ENCODE results near the gene LTF. TPM values are rescaled to one million over a fixed set of nuclear protein-coding genes. Genes with fewer than 3 reads are reported as not detected.

The LTF gene
- total RNA-seq, 2 experiments from 2014 or later, result not detected

DNA sequence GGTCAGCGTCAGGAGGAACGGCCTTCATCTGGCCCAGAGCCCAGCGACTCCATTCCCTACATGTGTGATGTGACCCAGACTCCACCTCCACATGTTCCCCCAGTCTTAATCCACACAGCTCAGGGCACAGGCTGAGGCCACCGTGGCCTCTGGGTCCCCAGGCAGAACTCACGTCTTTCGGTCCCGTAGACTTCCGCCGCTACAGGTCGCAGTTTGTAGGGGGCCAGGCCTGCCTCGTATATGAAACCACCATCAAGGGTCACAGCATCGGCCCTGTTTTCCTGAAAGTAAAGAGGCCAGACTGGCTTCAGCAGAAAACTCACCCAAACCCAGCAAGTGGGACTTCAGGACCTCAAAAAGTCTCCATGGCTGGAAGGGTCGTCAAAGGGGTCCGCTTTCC lies 8.6 kb downstream of the LTF start:
- ChIA-PET CTCF (ENCODE audit: unreplicated experiment) (no interaction called here), POLR2A (no interaction called here)
- Histone ChIP-seq H3K36me3 (ENCODE audit: insufficient read depth, low read length) (no peaks in the 10 kb centered on the region), H3K4me1 (ENCODE audit: insufficient read depth, low read length, poor library complexity, severe bottlenecking) (no peaks in the 10 kb centered on the region), H3K9me2 (ENCODE audit: insufficient read depth, low read length) (no peaks in the 10 kb centered on the region), H3K9me3 (ENCODE audit: low read length) (peaks cover 5% of the 10 kb centered on the region; the same call in 1 of the 2 replicates), H3K79me2 (ENCODE audit: insufficient read depth, low read depth, low read length) (no peaks in the 10 kb centered on the region), H2AFZ (ENCODE audit: low read length) (no peak overlapping the region), H3K4me3 (ENCODE audit: low read depth, low read length, poor library complexity, severe bottlenecking) (no peak overlapping the region), H3K27ac (ENCODE audit: low read depth, low read length, poor library complexity, severe bottlenecking) (no peak overlapping the region), H3K4me2 (ENCODE audit: low read length) (no peak overlapping the region), H4K20me1 (ENCODE audit: insufficient read depth, low read length) (no peaks in the 10 kb centered on the region)
- TF ChIP-seq, protein P1, sequence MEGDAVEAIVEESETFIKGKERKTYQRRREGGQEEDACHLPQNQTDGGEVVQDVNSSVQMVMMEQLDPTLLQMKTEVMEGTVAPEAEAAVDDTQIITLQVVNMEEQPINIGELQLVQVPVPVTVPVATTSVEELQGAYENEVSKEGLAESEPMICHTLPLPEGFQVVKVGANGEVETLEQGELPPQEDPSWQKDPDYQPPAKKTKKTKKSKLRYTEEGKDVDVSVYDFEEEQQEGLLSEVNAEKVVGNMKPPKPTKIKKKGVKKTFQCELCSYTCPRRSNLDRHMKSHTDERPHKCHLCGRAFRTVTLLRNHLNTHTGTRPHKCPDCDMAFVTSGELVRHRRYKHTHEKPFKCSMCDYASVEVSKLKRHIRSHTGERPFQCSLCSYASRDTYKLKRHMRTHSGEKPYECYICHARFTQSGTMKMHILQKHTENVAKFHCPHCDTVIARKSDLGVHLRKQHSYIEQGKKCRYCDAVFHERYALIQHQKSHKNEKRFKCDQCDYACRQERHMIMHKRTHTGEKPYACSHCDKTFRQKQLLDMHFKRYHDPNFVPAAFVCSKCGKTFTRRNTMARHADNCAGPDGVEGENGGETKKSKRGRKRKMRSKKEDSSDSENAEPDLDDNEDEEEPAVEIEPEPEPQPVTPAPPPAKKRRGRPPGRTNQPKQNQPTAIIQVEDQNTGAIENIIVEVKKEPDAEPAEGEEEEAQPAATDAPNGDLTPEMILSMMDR (conservative IDR thresholded peaks at IDR 0.05; ENCODE audit: low read length), result no peak
- TF ChIP-seq EZH2phosphoT487 (IDR thresholded peaks at IDR 0.05; ENCODE audit: borderline replicate concordance, low read depth, low read length), result no peak
- intact Hi-C loops (cut with micrococcal nuclease; ENCODE audit: unreplicated experiment), result no loop called here
- DNase-seq (ENCODE audit: low spot score), result no peak
- BruUV-seq (replicated peaks), result no TSS peak

- Histone ChIP-seq H3K4me1 (ENCODE audit: insufficient read depth, low read length, poor library complexity, severe bottlenecking) (no peaks in the 10 kb centered on the region), H3K4me3 (ENCODE audit: low read depth, low read length, poor library complexity, severe bottlenecking) (no peak overlapping the region), H3K27ac (ENCODE audit: low read depth, low read length, poor library complexity, severe bottlenecking) (no peak overlapping the region), H3K9me3 (ENCODE audit: low read length) (no peaks in the 10 kb centered on the region), H2AFZ (ENCODE audit: low read length) (no peak overlapping the region), H3K9me2 (ENCODE audit: insufficient read depth, low read length) (no peaks in the 10 kb centered on the region), H4K20me1 (ENCODE audit: insufficient read depth, low read length) (no peaks in the 10 kb centered on the region), H3K79me2 (ENCODE audit: insufficient read depth, low read depth, low read length) (no peaks in the 10 kb centered on the region), H3K4me2 (ENCODE audit: low read length) (no peak overlapping the region), H3K36me3 (ENCODE audit: insufficient read depth, low read length) (no peaks in the 10 kb centered on the region)
- ChIA-PET CTCF (ENCODE audit: unreplicated experiment) (interaction anchor here (0.7 kb wide), 1 partner anchor 15 kb away, joined by 3 read pairs; no protein-coding TSS in a partner anchor), POLR2A (no interaction called here)
- intact Hi-C loops (cut with micrococcal nuclease; ENCODE audit: unreplicated experiment), result no loop called here
- BruUV-seq (replicated peaks), result no TSS peak
- no peak for TF ChIP-seq EZH2phosphoT487 (IDR thresholded peaks at IDR 0.05; ENCODE audit: borderline replicate concordance, low read depth, low read length)
- TF ChIP-seq, protein P1 (conservative IDR thresholded peaks at IDR 0.05; ENCODE audit: low read length), result no peak
- DNase-seq (ENCODE audit: low spot score), result no peak
Measured at GRCh38 chr3:46455231-46456115, 9.2 kb downstream of the LTF start.

DNA sequence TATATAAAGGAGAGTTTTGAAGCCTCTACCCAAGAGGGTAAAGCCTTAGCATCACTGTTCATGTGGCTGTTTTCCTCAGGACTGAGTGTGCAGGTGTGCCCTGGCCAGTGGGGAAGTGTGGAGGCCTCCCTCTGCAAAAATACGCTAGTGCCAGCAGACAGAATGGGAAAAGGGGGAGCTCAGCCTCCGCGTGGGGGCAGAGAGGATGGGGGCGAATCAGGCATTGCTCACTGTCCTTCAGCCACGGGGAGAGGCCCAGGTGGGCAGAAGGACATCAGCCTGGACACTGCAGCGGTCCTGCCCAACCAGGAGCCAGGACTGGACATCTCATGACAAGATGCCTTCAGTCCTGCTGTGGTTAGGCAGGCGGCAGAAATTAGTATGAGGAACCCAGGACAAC lies 10.1 kb downstream of the LTF start:
- ChIA-PET CTCF (ENCODE audit: unreplicated experiment) (no interaction called here), POLR2A (interaction anchor here (0.6 to 0.7 kb wide), 2 partner anchors 36 to 91 kb away, joined by 3 to 4 read pairs; no protein-coding TSS in a partner anchor)
- H3K4me3 ChIP-seq (ENCODE audit: low read depth, low read length, poor library complexity, severe bottlenecking), result no peak overlapping the region
- H3K79me2 ChIP-seq (ENCODE audit: insufficient read depth, low read depth, low read length), result no peaks in the 10 kb centered on the region
- no peaks in the 10 kb centered on the region for H3K9me3 ChIP-seq (ENCODE audit: low read length)
- H3K36me3 ChIP-seq (ENCODE audit: insufficient read depth, low read length), result no peaks in the 10 kb centered on the region
- no peaks in the 10 kb centered on the region for H3K4me1 ChIP-seq (ENCODE audit: insufficient read depth, low read length, poor library complexity, severe bottlenecking)
- no TSS peak for BruUV-seq (replicated peaks)
- TF ChIP-seq, protein P1 (conservative IDR thresholded peaks at IDR 0.05; ENCODE audit: low read length), result no peak
- TF ChIP-seq EZH2phosphoT487 (IDR thresholded peaks at IDR 0.05; ENCODE audit: borderline replicate concordance, low read depth, low read length), result no peak
- H3K9me2 ChIP-seq (ENCODE audit: insufficient read depth, low read length), result no peaks in the 10 kb centered on the region
- no peak overlapping the region for H3K4me2 ChIP-seq (ENCODE audit: low read length)
- intact Hi-C loops (cut with micrococcal nuclease; ENCODE audit: unreplicated experiment), result no loop called here
- H2AFZ ChIP-seq (ENCODE audit: low read length), result no peak overlapping the region
- no peak overlapping the region for H3K27ac ChIP-seq (ENCODE audit: low read depth, low read length, poor library complexity, severe bottlenecking)
- no peak for DNase-seq (ENCODE audit: low spot score)
- no peaks in the 10 kb centered on the region for H4K20me1 ChIP-seq (ENCODE audit: insufficient read depth, low read length)
